Stimulated activated CD4-positive, alpha-beta T cell treated with anti-CD3 and anti-CD28 coated beads, Interleukin-4, amount 100 ng/mL, for 1 hour (primary cell): ENCODE results near the gene TVP23C.

Experiments used
- DNase-seq: peaks from one replicate; pipeline ENCODE4 v3.0.0-alpha.2; 2020

TVP23C gene

GRCh38 chr17:15494821-15495220, 68.5 kb downstream of the TVP23C start:
- no peak for DNase-seq

GRCh38 chr17:15493693-15494035, 69.6 kb downstream of the TVP23C start:
- DNase-seq = no peak

GRCh38 chr17:15492791-15493692, 70.2 kb downstream of the TVP23C start:
- DNase-seq = no peak

GRCh38 chr17:15492186-15492585, 71.1 kb downstream of the TVP23C start:
- no peak for DNase-seq

GRCh38 chr17:15490634-15491261, 72.5 kb downstream of the TVP23C start:
- no peak for DNase-seq

- no peak for DNase-seq
Measured at GRCh38 chr17:15488557-15488956, 74.7 kb downstream of the TVP23C start.

GRCh38 chr17:15485045-15485444, 78.2 kb downstream of the TVP23C start:
- DNase-seq = no peak

- no peak for DNase-seq
Measured at GRCh38 chr17:15483431-15483830, 79.9 kb downstream of the TVP23C start.

GRCh38 chr17:15482476-15482875, 80.8 kb downstream of the TVP23C start:
- no peak for DNase-seq

- DNase-seq = no peak
Measured at GRCh38 chr17:15481481-15481880, 81.8 kb downstream of the TVP23C start.

GRCh38 chr17:15480204-15480603, 83.1 kb downstream of the TVP23C start:
- no peak for DNase-seq

- DNase-seq = no peak
Measured at GRCh38 chr17:15479703-15480102, 83.6 kb downstream of the TVP23C start.

- no peak for DNase-seq
Measured at GRCh38 chr17:15478845-15479244, 84.4 kb downstream of the TVP23C start.

GRCh38 chr17:15475631-15476354, 87.5 kb downstream of the TVP23C start:
- DNase-seq = no peak

- no peak for DNase-seq
Measured at GRCh38 chr17:15472891-15473290, 90.4 kb downstream of the TVP23C start.

GRCh38 chr17:15470536-15470935, 92.7 kb downstream of the TVP23C start:
- DNase-seq = no peak

GRCh38 chr17:15469260-15469659, 94.0 kb downstream of the TVP23C start:
- DNase-seq = no peak

GRCh38 chr17:15468126-15468525, 95.2 kb downstream of the TVP23C start:
- no peak for DNase-seq

GRCh38 chr17:15467592-15467991, 95.7 kb downstream of the TVP23C start, which contains the start of gene CDRT4:
Gene CDRT4 (minus strand): TSS chr17:15467621. CDS start chr17:15440238, 27,383 bp downstream.
- no peak for DNase-seq

- DNase-seq = no peak
Measured at GRCh38 chr17:15466131-15466530, 97.2 kb downstream of the TVP23C start.

GRCh38 chr17:15465045-15465701, 98.1 kb downstream of the TVP23C start:
- DNase-seq = no peak

- no peak for DNase-seq
Measured at GRCh38 chr17:15464231-15464985, 98.9 kb downstream of the TVP23C start.
